GM23338 (cell line): Measurements from ENCODE around the gene C17orf50. TPM values are rescaled to one million over a fixed set of nuclear protein-coding genes. Genes with fewer than 3 reads are reported as not detected.

Experiments
- ATAC-seq: fragments of 200-7000 bp; cut with Tn5 transposase; 3 replicates; pipeline ENCODE4 v1.9.1; 2020
- DNase-seq: peaks from one replicate; pipeline ENCODE4 v3.0.0-alpha.2; 2015; ENCODE audit warnings: low spot score
- H2AFZ ChIP-seq: fragments of 200-600 bp; sonication (generic); 2 replicates; pipeline ENCODE4 v1.8.0; 2016; ENCODE audit warnings: antibody characterized with exemption, mild to moderate bottlenecking, moderate library complexity
- H3F3A ChIP-seq: fragments of 200-600 bp; sonication (generic); replicated peaks from 2 replicates; pipeline ENCODE4 v1.8.0; 2017; ENCODE audit warnings: antibody characterized with exemption, mixed run types, low read depth
- H3K27ac ChIP-seq: fragments of 200-600 bp; sonication (generic); 2 replicates; pipeline ENCODE4 v1.6.1; 2016; ENCODE audit warnings: low read depth
- H3K27me3 ChIP-seq: fragments of 200-600 bp; sonication (generic); 2 replicates; pipeline ENCODE4 v1.8.0; 2016; ENCODE audit warnings: mild to moderate bottlenecking, mixed run types, moderate library complexity; ENCODE audit not compliant: insufficient read depth
- H3K36me3 ChIP-seq: fragments of 200-600 bp; sonication (generic); 2 replicates; pipeline ENCODE4 v1.8.0; 2016; ENCODE audit warnings: mild to moderate bottlenecking; ENCODE audit not compliant: insufficient read depth
- H3K4me1 ChIP-seq: fragments of 200-600 bp; sonication (generic); 2 replicates; pipeline ENCODE4 v1.8.0; 2016; ENCODE audit warnings: mild to moderate bottlenecking, moderate library complexity; ENCODE audit not compliant: insufficient read depth
- H3K4me2 ChIP-seq: fragments of 200-600 bp; sonication (generic); 2 replicates; pipeline ENCODE4 v1.7.1; 2017; ENCODE audit warnings: mixed run types
- H3K4me3 ChIP-seq: fragments of 200-600 bp; sonication (generic); 2 replicates; pipeline ENCODE4 v1.6.1; 2016; ENCODE audit warnings: mixed run types
- H3K79me2 ChIP-seq: fragments of 200-600 bp; sonication (generic); replicated peaks from 2 replicates; pipeline ENCODE4 v1.8.0; 2017; ENCODE audit warnings: mild to moderate bottlenecking; ENCODE audit not compliant: insufficient read depth
- H3K9me2 ChIP-seq: fragments of 200-600 bp; sonication (generic); 2 replicates; pipeline ENCODE4 v1.8.0; 2017; ENCODE audit not compliant: insufficient read depth
- H4K20me1 ChIP-seq: fragments of 200-600 bp; sonication (generic); replicated peaks from 2 replicates; pipeline ENCODE4 v1.8.0; 2017; ENCODE audit warnings: mild to moderate bottlenecking; ENCODE audit not compliant: insufficient read depth
- H3K27ac Mint-ChIP-seq: 2 replicates; pipeline ENCODE4 v1.8.0; 2020; ENCODE audit warnings: inconsistent platforms, mild to moderate bottlenecking, moderate library complexity, mixed read lengths
- H3K27me3 Mint-ChIP-seq: 3 replicates; pipeline ENCODE4 v1.8.0; 2022; ENCODE audit warnings: low read depth, mild to moderate bottlenecking, moderate library complexity, mixed read lengths, inconsistent platforms; ENCODE audit not compliant: insufficient read depth, poor library complexity
- H3K36me3 Mint-ChIP-seq: 3 replicates; pipeline ENCODE4 v1.8.0; 2021; ENCODE audit warnings: low read depth, mild to moderate bottlenecking, inconsistent platforms, moderate library complexity, mixed read lengths
- H3K4me1 Mint-ChIP-seq: 3 replicates; pipeline ENCODE4 v1.8.0; 2020; ENCODE audit warnings: mild to moderate bottlenecking, inconsistent platforms, mixed read lengths
- H3K4me3 Mint-ChIP-seq: 3 replicates; pipeline ENCODE4 v1.8.0; 2021; ENCODE audit warnings: moderate library complexity, mild to moderate bottlenecking, inconsistent platforms, mixed read lengths
- H3K9me3 Mint-ChIP-seq: 3 replicates; pipeline ENCODE4 v1.8.0; 2020; ENCODE audit warnings: moderate library complexity, mild to moderate bottlenecking, inconsistent platforms, mixed read lengths
- EZH2 ChIP-seq: fragments of 200-600 bp; sonication (generic); IDR thresholded peaks from one replicate; pipeline ENCODE4 v1.8.0; 2017; ENCODE audit warnings: antibody characterized with exemption, mild to moderate bottlenecking, low read depth; ENCODE audit not compliant: unreplicated experiment
- EZH2phosphoT487 ChIP-seq: fragments of 200-600 bp; sonication (generic); IDR thresholded peaks from one replicate; pipeline ENCODE4 v1.8.1; 2018; ENCODE audit warnings: antibody characterized with exemption; ENCODE audit not compliant: unreplicated experiment
- NANOG ChIP-seq: IDR thresholded peaks from 2 replicates; pipeline ENCODE4 v1.6.1; 2016; ENCODE audit warnings: antibody characterized with exemption, borderline replicate concordance
- POLR2AphosphoS5 ChIP-seq: IDR thresholded peaks from 2 replicates; pipeline ENCODE4 v1.6.1; 2016; ENCODE audit warnings: antibody characterized with exemption, low read depth
- STAT1 ChIP-seq: IDR thresholded peaks from one replicate; pipeline ENCODE4 v1.6.1; 2016; ENCODE audit warnings: antibody characterized with exemption; ENCODE audit not compliant: unreplicated experiment
- ZNF114 ChIP-seq: fragments of 250-450 bp; sonication (Bioruptor Pico); IDR thresholded peaks from 2 replicates; pipeline ENCODE4 v1.5.0; 2020; ENCODE audit warnings: mild to moderate bottlenecking, moderate library complexity
- polyA plus RNA-seq: library from polyadenylated mRNA; unstranded; fragments of >200 nt; fragmentation: Nextera tagmentation; extraction: Ambion mirVana; gene quantifications from 2 replicates; pipeline ENCODE4 v1.2.1, GENCODE V29; 2016
- total RNA-seq: library from RNA; depleted of rRNA; stranded (reverse); fragments of >200 nt; shearing (Covaris generic); gene quantifications from 2 replicates; pipeline ENCODE4 v1.2.3, GENCODE V29; 2014
- TF ChIP-seq, protein P1 (sequence below), 2 experiments: fragments of 200-600 bp in 1 of 2; sonication (generic) in 1 of 2; conservative IDR thresholded peaks; 2 replicates each; pipeline versions ENCODE4 v1.5.1 to v1.6.1; 2016 to 2017; ENCODE audit warnings: antibody characterized with exemption in 2 of 2, low read depth in 2 of 2, mild to moderate bottlenecking in 2 of 2, moderate library complexity in 1 of 2
- TF ChIP-seq, protein P2 (sequence below): fragments of 250-450 bp; sonication (Bioruptor Pico); IDR thresholded peaks from 2 replicates; pipeline ENCODE4 v1.5.0; 2020; ENCODE audit warnings: mild to moderate bottlenecking, moderate library complexity

C17orf50 gene
- total and polyA plus RNA-seq, 2 experiments from 2014 or later = 0.74 to 1.6 TPM

DNA sequence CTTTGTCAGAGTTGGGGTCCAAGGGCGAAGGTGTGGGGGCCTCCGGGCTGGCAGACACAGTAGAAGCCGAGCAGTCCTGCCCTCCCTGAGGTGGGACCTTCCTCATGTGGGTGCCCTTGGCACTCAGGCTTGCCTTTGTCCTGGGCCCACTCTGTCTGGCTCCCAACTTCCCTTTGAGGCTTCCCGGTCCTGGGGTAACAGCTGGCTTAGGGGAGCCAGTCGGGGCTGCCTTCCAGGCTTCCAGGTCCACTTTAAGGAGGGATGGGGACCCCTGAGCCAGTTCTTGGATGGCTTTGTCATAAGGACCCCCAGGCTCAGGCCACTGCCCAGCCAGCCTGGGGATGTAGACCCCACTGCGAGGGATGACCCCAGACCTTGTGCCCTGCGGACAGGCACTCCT, 15.4 kb upstream of the C17orf50 start:
- Histone ChIP-seq H3K4me1 (peaks cover 9% of the 10 kb centered on the region; the same call in 1 of the 2 replicates), H3K4me3 (no peak overlapping the region), H3K27ac (no peak overlapping the region), H4K20me1 (no peaks in the 10 kb centered on the region; the same call in 1 of the 2 replicates), H3K79me2 (no peaks in the 10 kb centered on the region), H3F3A (peaks cover 8% of the 10 kb centered on the region; the same call in 1 of the 2 replicates), H3K9me2 (peaks cover 6% of the 10 kb centered on the region; the same call in 1 of the 2 replicates), H3K27me3 (peaks cover 46% of the 10 kb centered on the region), H3K36me3 (no peaks in the 10 kb centered on the region), H2AFZ (no peak overlapping the region), H3K4me2 (no peak overlapping the region)
- TF ChIP-seq, protein P1, sequence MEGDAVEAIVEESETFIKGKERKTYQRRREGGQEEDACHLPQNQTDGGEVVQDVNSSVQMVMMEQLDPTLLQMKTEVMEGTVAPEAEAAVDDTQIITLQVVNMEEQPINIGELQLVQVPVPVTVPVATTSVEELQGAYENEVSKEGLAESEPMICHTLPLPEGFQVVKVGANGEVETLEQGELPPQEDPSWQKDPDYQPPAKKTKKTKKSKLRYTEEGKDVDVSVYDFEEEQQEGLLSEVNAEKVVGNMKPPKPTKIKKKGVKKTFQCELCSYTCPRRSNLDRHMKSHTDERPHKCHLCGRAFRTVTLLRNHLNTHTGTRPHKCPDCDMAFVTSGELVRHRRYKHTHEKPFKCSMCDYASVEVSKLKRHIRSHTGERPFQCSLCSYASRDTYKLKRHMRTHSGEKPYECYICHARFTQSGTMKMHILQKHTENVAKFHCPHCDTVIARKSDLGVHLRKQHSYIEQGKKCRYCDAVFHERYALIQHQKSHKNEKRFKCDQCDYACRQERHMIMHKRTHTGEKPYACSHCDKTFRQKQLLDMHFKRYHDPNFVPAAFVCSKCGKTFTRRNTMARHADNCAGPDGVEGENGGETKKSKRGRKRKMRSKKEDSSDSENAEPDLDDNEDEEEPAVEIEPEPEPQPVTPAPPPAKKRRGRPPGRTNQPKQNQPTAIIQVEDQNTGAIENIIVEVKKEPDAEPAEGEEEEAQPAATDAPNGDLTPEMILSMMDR (conservative IDR thresholded peaks at IDR 0.05; ENCODE audit: low read depth in 2 of 2) = no peak
- TF ChIP-seq, protein P2, sequence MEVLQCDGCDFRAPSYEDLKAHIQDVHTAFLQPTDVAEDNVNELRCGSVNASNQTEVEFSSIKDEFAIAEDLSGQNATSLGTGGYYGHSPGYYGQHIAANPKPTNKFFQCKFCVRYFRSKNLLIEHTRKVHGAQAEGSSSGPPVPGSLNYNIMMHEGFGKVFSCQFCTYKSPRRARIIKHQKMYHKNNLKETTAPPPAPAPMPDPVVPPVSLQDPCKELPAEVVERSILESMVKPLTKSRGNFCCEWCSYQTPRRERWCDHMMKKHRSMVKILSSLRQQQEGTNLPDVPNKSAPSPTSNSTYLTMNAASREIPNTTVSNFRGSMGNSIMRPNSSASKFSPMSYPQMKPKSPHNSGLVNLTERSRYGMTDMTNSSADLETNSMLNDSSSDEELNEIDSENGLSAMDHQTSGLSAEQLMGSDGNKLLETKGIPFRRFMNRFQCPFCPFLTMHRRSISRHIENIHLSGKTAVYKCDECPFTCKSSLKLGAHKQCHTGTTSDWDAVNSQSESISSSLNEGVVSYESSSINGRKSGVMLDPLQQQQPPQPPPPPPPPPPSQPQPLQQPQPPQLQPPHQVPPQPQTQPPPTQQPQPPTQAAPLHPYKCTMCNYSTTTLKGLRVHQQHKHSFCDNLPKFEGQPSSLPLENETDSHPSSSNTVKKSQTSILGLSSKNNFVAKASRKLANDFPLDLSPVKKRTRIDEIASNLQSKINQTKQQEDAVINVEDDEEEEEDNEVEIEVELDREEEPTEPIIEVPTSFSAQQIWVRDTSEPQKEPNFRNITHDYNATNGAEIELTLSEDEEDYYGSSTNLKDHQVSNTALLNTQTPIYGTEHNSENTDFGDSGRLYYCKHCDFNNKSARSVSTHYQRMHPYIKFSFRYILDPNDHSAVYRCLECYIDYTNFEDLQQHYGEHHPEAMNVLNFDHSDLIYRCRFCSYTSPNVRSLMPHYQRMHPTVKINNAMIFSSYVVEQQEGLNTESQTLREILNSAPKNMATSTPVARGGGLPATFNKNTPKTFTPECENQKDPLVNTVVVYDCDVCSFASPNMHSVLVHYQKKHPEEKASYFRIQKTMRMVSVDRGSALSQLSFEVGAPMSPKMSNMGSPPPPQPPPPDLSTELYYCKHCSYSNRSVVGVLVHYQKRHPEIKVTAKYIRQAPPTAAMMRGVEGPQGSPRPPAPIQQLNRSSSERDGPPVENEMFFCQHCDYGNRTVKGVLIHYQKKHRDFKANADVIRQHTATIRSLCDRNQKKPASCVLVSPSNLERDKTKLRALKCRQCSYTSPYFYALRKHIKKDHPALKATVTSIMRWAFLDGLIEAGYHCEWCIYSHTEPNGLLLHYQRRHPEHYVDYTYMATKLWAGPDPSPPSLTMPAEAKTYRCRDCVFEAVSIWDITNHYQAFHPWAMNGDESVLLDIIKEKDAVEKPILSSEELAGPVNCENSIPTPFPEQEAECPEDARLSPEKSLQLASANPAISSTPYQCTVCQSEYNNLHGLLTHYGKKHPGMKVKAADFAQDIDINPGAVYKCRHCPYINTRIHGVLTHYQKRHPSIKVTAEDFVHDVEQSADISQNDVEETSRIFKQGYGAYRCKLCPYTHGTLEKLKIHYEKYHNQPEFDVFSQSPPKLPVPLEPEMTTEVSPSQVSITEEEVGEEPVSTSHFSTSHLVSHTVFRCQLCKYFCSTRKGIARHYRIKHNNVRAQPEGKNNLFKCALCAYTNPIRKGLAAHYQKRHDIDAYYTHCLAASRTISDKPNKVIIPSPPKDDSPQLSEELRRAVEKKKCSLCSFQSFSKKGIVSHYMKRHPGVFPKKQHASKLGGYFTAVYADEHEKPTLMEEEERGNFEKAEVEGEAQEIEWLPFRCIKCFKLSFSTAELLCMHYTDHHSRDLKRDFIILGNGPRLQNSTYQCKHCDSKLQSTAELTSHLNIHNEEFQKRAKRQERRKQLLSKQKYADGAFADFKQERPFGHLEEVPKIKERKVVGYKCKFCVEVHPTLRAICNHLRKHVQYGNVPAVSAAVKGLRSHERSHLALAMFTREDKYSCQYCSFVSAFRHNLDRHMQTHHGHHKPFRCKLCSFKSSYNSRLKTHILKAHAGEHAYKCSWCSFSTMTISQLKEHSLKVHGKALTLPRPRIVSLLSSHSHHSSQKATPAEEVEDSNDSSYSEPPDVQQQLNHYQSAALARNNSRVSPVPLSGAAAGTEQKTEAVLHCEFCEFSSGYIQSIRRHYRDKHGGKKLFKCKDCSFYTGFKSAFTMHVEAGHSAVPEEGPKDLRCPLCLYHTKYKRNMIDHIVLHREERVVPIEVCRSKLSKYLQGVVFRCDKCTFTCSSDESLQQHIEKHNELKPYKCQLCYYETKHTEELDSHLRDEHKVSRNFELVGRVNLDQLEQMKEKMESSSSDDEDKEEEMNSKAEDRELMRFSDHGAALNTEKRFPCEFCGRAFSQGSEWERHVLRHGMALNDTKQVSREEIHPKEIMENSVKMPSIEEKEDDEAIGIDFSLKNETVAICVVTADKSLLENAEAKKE (CRISPR knock-in tag) = no peak
- TF ChIP-seq NANOG (no peak), ZNF114 (CRISPR knock-in tag) (no peak), STAT1 (no peak), EZH2 (no peak), EZH2phosphoT487 (no peak), POLR2AphosphoS5 (no peak)
- Mint-ChIP-seq H3K36me3 (0 out of 3 replicates have a peak, but pooled peaks cover 4% of the 10 kb centered on the region), H3K4me3 (no peak overlapping the region), H3K4me1 (peaks cover 19% of the 10 kb centered on the region), H3K27ac (no peak overlapping the region), H3K27me3 (peaks cover 36% of the 10 kb centered on the region), H3K9me3 (peaks cover 6% of the 10 kb centered on the region; the same call in 2 of the 3 replicates)
- ATAC-seq (no peak), DNase-seq (no peak)
